GM12878 (cell line): Measurements from ENCODE around the gene KRT12. TPM values are rescaled to one million over a fixed set of nuclear protein-coding genes. Genes with fewer than 3 reads are reported as not detected.

ENCODE experiments used
- ATAC-seq: fragments of 200-7000 bp; cut with Tn5 transposase; 3 replicates; pipeline ENCODE4 v1.9.1; 2020; ENCODE audit warnings: mild to moderate bottlenecking, moderate library complexity
- BruUV-seq: library from RNA; stranded (reverse); fragments of 400-500 nt; replicated peaks from 2 replicates; lab custom pipeline; 2021; lab: Mats Ljungman, UMichigan
- CTCF ChIA-PET: fragments of 300-600 bp; sonication (Branson Sonifier 250); formaldehyde crosslinking; extraction: SDS; loops from one replicate; lab custom pipeline; 2021; ENCODE audit warnings: inconsistent platforms; lab: Yijun Ruan, JAX
- POLR2A ChIA-PET: fragments of 350-600 bp; formaldehyde crosslinking; extraction: SDS; loops from one replicate; lab custom pipeline; 2021; ENCODE audit warnings: inconsistent platforms; lab: Charles Lee
- RAD21 ChIA-PET: fragments of 300-600 bp; sonication (Branson Sonifier 250); formaldehyde crosslinking; loops from one replicate; lab custom pipeline; 2023; ENCODE audit warnings: antibody characterized with exemption; ENCODE audit not compliant: unreplicated experiment; lab: Charles Lee
- SMC1A ChIA-PET: fragments of 300-600 bp; sonication (Branson Sonifier 250); formaldehyde crosslinking; loops from one replicate; lab custom pipeline; 2023; ENCODE audit not compliant: unreplicated experiment, uncharacterized antibody; lab: Charles Lee
- DNase-seq: peaks from one replicate; pipeline ENCODE4 v3.0.0-alpha.2; 2011; ENCODE audit warnings: low read depth, low spot score
- FAIRE-seq: peaks from 3 replicates; lab custom pipeline; 2011; peaks lifted over from hg19 to GRCh38; lab: Jason Lieb, UNC
- H2AFZ ChIP-seq: 2 replicates; pipeline ENCODE4 v1.6.0; 2011; ENCODE audit warnings: low read depth, low read length, control low read depth; ENCODE audit not compliant: control insufficient read depth
- H3K27ac ChIP-seq: 2 replicates; pipeline ENCODE4 v1.5.1; 2011; ENCODE audit warnings: control low read depth; ENCODE audit not compliant: control insufficient read depth, insufficient read depth
- H3K27me3 ChIP-seq, 2 experiments: replicated peaks in 1 of 2; 2 replicates each; pipeline versions ENCODE4 v1.6.0 to v1.6.1; 2011; ENCODE audit warnings: low read length in 1 of 2; ENCODE audit not compliant: control insufficient read depth in 2 of 2, insufficient read depth in 2 of 2
- H3K36me3 ChIP-seq, 2 experiments: 2 replicates each; pipeline ENCODE4 v1.5.1; 2011; ENCODE audit warnings: low read length in 1 of 2; ENCODE audit not compliant: control insufficient read depth in 2 of 2, insufficient read depth in 2 of 2
- H3K4me1 ChIP-seq: 2 replicates; pipeline ENCODE4 v1.6.1; 2011; ENCODE audit warnings: mild to moderate bottlenecking, low read length, moderate library complexity, mixed read lengths; ENCODE audit not compliant: control insufficient read depth, insufficient read depth
- H3K4me2 ChIP-seq: 2 replicates; pipeline ENCODE4 v1.6.0; 2011; ENCODE audit warnings: control low read depth; ENCODE audit not compliant: control insufficient read depth, insufficient read depth
- H3K4me3 ChIP-seq: fragments of 200-600 bp; sonication (generic); 2 replicates; pipeline ENCODE4 v1.5.1; 2016
- H3K79me2 ChIP-seq: 2 replicates; pipeline ENCODE4 v1.6.0; 2011; ENCODE audit warnings: low read length; ENCODE audit not compliant: control insufficient read depth, insufficient read depth
- H3K9ac ChIP-seq: 2 replicates; pipeline ENCODE4 v1.8.0; 2011; ENCODE audit warnings: low read length, control low read depth, mixed read lengths; ENCODE audit not compliant: control insufficient read depth, insufficient read depth
- H3K9me3 ChIP-seq: replicated peaks from 3 replicates; pipeline ENCODE4 v1.5.1; 2011; ENCODE audit warnings: mild to moderate bottlenecking, low read length; ENCODE audit not compliant: control insufficient read depth, insufficient read depth
- H4K20me1 ChIP-seq: 2 replicates; pipeline ENCODE4 v1.6.0; 2011; ENCODE audit not compliant: control insufficient read depth, insufficient read depth
- ATF7 ChIP-seq: fragments of 450-650 bp; IDR thresholded peaks from 2 replicates; pipeline ENCODE4 v1.6.1; 2016; ENCODE audit warnings: low read depth, mild to moderate bottlenecking
- CREM ChIP-seq: IDR thresholded peaks from 2 replicates; pipeline ENCODE4 v1.6.1; 2014; ENCODE audit warnings: antibody characterized with exemption, low read depth
- FOS ChIP-seq: IDR thresholded peaks from 3 replicates; pipeline ENCODE4 v1.6.1; 2011; ENCODE audit warnings: borderline replicate concordance; ENCODE audit not compliant: insufficient read length; ENCODE audit errors: extremely low read depth
- NFYB ChIP-seq: IDR thresholded peaks from 2 replicates; pipeline ENCODE4 v1.6.1; 2011; ENCODE audit warnings: low read depth, mild to moderate bottlenecking, low read length, improper control_type of control experiment, moderate library complexity; ENCODE audit not compliant: insufficient read depth
- NRF1 ChIP-seq: conservative IDR thresholded peaks from 2 replicates; pipeline ENCODE4 v1.6.1; 2011; ENCODE audit warnings: mild to moderate bottlenecking, low read depth, low read length, improper control_type of control experiment
- PAX8 ChIP-seq: fragments of 450-650 bp; IDR thresholded peaks from 2 replicates; pipeline ENCODE4 v1.6.1; 2017; ENCODE audit warnings: mild to moderate bottlenecking, moderate library complexity
- PML ChIP-seq: IDR thresholded peaks from 2 replicates; pipeline ENCODE4 v1.6.1; 2012; ENCODE audit warnings: low read length, inconsistent platforms
- POLR2A ChIP-seq: IDR thresholded peaks from 2 replicates; pipeline ENCODE4 v1.6.1; 2011; ENCODE audit warnings: low read depth, mild to moderate bottlenecking, low read length
- RAD21 ChIP-seq: IDR thresholded peaks from 2 replicates; pipeline ENCODE4 v1.6.1; 2011; ENCODE audit warnings: mild to moderate bottlenecking, low read depth, low read length, moderate library complexity; ENCODE audit not compliant: insufficient read depth
- SREBF1 ChIP-seq: IDR thresholded peaks from 2 replicates; pipeline ENCODE4 v1.6.1; 2012; ENCODE audit warnings: mild to moderate bottlenecking, low read length
- TCF3 ChIP-seq: IDR thresholded peaks from 2 replicates; pipeline ENCODE4 v1.6.1; 2012; ENCODE audit warnings: low read depth, mild to moderate bottlenecking, low read length, borderline replicate concordance; ENCODE audit not compliant: insufficient read depth
- YY1 ChIP-seq: IDR thresholded peaks from 2 replicates; pipeline ENCODE4 v1.6.1; 2011; ENCODE audit warnings: low read depth, mild to moderate bottlenecking, low read length
- WGBS: methylation state at CpG from one replicate; pipeline ENCODE4 v1.1.6; 2016; ENCODE audit warnings: low lambda C conversion rate; ENCODE audit not compliant: insufficient replicate concordance, insufficient coverage; ENCODE audit errors: missing lambda C conversion rate; 5-methylcytosine and 5-hydroxymethylcytosine counted together
- in situ Hi-C: fragments of 300-500 bp; cut with MboI; formaldehyde crosslinking; loops from 9 replicates; pipeline ENCODE4 v1.14.3; 2018; ENCODE audit warnings: mixed read lengths
- intact Hi-C: fragments of 100-400 bp; cut with micrococcal nuclease; formaldehyde crosslinking; loops from one replicate; pipeline ENCODE4 v1.14.2; 2022; ENCODE audit not compliant: unreplicated experiment
- polyA plus RNA-seq, 11 experiments: library from polyadenylated mRNA; depleted of rRNA in 4 of 11; unstranded in 6 of 11; stranded (reverse) in 5 of 11; fragments of >200 nt; fragmentation: Nextera tagmentation in 4 of 11; fragmentation: Illumina TruSeq in 1 of 11; extraction: Ambion mirVana in 4 of 11; extraction: Trizol in 1 of 11; gene quantifications; 1 replicate in 1 of 11; 2 replicates in 10 of 11; pipeline versions ENCODE4 v1.2.1 to v1.2.3, GENCODE V29; 2011 to 2016; ENCODE audit warnings: inconsistent platforms in 2 of 11, missing spikeins in 2 of 11, low read depth in 1 of 11
- total RNA-seq, 4 experiments: library from RNA; depleted of rRNA in 3 of 4; stranded (reverse); fragments of >200 nt in 3 of 4; fragmentation: Illumina TruSeq in 1 of 4; extraction: Trizol in 1 of 4; gene quantifications; 2 replicates each; pipeline versions ENCODE4 v1.2.1 to v1.2.3, GENCODE V29; 2013 to 2021

KRT12 gene
- total and polyA plus RNA-seq, 10 of the 15 experiments (the other 5 are each of a cell fraction or from before 2014, with no cell fraction given) = not detected

- POLR2A ChIA-PET = no interaction called here
- no peaks in the 10 kb centered on the region for H3K27me3 ChIP-seq
- H3K9me3 ChIP-seq = no peaks in the 10 kb centered on the region
- H3K4me3 ChIP-seq = no peak overlapping the region
- SMC1A ChIA-PET = no interaction called here
- BruUV-seq = no TSS peak
- FAIRE-seq (no peak), DNase-seq (no peak), ATAC-seq (no peak)
- no peaks in the 10 kb centered on the region for H3K36me3 ChIP-seq
- H3K4me2 ChIP-seq = no peak overlapping the region
- WGBS = 96% methylated on average over 2 of the region's 2 CpGs
- TF ChIP-seq NRF1 = no peak
- no peak for TF ChIP-seq PML
- TF ChIP-seq CREM = no peak
- no peak for TF ChIP-seq RAD21
- no peak for TF ChIP-seq YY1
- no peak for TF ChIP-seq POLR2A
- TF ChIP-seq PAX8 = no peak
- no peak for TF ChIP-seq ATF7
- no peak for TF ChIP-seq SREBF1
- TF ChIP-seq TCF3 = no peak
- no peak for TF ChIP-seq FOS
- no peak for TF ChIP-seq NFYB
- no peaks in the 10 kb centered on the region for H4K20me1 ChIP-seq
- H3K27ac ChIP-seq = no peak overlapping the region
- CTCF ChIA-PET = interaction anchor here (2.0 kb wide), 1 partner anchor 823 kb away, joined by 8 read pairs; no protein-coding TSS in a partner anchor
- no peak overlapping the region for H3K9ac ChIP-seq
- no peak overlapping the region for H2AFZ ChIP-seq
- RAD21 ChIA-PET = no interaction called here
- H3K4me1 ChIP-seq = peaks cover 4% of the 10 kb centered on the region; the same call in 1 of the 2 replicates
- intact Hi-C loops = no loop called here
- no peaks in the 10 kb centered on the region for H3K79me2 ChIP-seq
- in situ Hi-C loops = no loop called here
Observed at GRCh38 chr17:40825599-40825998, 41.4 kb downstream of the KRT12 start.
